DND-41 (cell line): ENCODE results near the gene PAN2.

Experiments used
- CTCF ChIP-seq: IDR thresholded peaks from 2 replicates; pipeline ENCODE4 v1.5.1; 2012; ENCODE audit warnings: borderline replicate concordance, low read length, moderate library complexity, mild to moderate bottlenecking; ENCODE audit not compliant: poor library complexity, severe bottlenecking; ENCODE audit errors: extremely low read depth
- EZH2 ChIP-seq: IDR thresholded peaks from 3 replicates; pipeline ENCODE4 v1.6.1; 2012; ENCODE audit warnings: borderline replicate concordance, low read depth, mild to moderate bottlenecking, moderate library complexity, low read length, inconsistent platforms; ENCODE audit not compliant: severe bottlenecking

DNA sequence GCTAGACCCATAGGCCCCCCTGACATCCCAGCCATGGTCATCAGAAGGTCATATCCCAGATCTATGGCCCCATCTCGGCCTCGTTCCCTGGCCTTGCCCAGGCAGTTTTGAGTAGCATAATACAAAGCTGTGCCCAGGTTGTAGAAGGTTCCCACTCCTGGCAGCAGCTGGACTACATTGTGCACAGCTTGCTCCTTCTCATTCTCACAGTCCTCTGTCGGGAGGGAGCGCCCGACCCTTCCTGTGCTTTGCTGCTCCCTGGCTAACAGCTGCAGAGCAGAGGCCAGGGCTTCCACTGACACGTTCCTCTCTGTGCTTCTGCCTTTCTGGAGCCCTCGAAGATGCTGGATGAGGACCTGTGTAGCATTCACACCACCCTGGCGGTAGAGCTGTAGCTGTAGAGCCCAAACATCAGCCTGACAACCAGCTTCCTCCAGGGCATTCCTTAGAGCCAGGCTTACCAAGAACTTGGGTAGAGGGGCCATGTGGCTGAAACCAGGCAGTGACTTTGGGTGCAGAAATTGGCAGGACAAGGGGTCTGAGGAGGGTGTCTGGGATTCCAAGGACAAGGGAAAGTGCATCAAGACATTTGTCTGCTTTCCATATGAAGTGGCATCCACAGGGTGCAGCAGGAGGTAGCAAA is 27.8 kb upstream of the PAN2 start:
- TF ChIP-seq CTCF (no peak), EZH2 (no peak)
